Stimulated activated CD4-positive, alpha-beta T cell treated with anti-CD3 and anti-CD28 coated beads, Interleukin-4, amount 100 ng/mL, for 48 hours (primary cell): ENCODE measurements around the gene ARHGEF16.

Source experiments
- DNase-seq, 2 donors: peaks; one replicate each; pipeline ENCODE4 v3.0.0-alpha.2; 2020; ENCODE audit warnings: low read depth in 2 of 2

Gene ARHGEF16

GRCh38 chr1:3501856-3502640, 47.6 kb downstream of the ARHGEF16 start:
- DNase-seq: no peak

DNA sequence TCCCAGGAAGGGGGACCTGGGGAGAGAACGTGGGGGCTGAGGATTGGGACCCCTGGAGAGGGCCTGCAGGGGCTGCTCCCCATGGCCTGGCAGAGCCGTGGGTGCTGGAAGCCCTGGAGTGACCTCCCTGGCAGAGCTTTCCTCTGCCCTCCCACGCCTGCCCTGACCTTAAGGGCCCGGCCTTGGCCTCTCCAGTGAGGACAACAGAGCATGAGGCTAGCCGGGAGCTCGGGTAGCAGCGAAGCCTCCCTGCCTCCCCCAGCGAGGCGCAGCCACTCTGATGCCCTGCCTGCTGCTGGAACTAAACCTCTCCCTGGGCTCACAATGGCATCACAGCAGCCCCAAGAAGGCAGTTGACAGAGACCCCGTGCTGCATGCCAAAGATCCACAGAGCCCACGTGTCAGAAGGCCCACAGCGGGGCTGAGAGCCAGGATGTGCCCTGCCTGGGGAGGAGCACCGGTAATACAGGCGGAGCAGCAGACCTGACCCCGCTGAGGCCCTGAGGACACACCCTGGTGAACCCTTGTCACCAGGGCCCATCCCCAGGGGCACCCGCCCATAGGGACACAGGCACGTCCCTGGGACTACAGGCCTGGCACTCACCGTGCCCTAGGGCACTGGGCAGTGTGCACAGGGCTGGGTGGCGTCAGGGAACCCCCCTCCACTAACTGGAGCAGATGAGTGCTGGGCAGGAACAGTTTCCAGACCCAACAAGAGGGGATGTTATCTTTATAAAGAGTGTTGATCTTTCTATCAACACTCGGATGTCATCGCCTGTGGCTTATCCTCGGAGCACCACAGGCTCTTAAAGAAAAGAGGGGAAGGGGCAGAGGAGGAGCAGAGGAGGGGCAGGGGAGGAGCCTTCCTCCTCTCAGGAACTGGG, 48.4 kb downstream of the ARHGEF16 start:
- DNase-seq: no peak

DNA sequence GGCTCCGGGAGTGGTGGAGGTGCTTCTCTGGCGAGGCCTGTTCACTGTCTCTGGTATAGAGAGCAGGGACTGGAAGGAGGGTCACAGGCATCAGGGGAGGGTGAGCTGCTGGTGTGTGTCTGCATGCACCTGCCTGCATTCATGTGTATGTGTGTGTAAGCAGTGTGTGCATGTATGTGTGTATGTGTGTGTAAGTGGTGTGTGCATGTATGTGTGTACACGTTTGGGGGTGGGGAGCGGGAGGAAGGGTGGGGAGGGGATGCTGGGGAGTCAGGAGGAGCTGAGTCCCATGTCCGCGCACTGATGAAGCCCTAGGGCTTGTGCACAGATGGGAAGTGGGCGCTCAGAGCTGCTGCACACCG, 49.0 kb downstream of the ARHGEF16 start:
- DNase-seq: no peak

- no peak for DNase-seq
Measured at GRCh38 chr1:3504151-3504821, 49.8 kb downstream of the ARHGEF16 start.

GRCh38 chr1:3504822-3505153, 50.3 kb downstream of the ARHGEF16 start:
- no peak for DNase-seq

DNA sequence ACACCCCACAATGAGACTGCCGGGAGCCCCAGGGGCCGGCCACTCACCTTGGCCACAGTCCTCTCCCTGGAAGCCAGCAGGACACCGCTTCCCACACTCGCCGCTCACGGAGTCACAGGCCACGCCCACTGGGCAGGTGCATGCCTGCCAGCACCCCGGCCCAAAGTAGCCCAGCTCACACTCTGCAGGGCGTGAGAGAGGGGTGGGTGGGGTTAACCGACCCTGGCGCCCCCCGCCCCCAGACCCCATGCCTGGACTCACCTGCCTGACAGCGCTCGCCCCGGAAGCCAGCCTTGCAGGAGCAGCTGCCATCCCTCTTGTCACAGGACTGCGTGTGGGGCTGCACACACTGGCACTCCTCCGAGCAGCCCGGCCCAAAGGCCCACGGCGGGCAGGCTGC, 50.7 kb downstream of the ARHGEF16 start:
- no peak for DNase-seq

DNA sequence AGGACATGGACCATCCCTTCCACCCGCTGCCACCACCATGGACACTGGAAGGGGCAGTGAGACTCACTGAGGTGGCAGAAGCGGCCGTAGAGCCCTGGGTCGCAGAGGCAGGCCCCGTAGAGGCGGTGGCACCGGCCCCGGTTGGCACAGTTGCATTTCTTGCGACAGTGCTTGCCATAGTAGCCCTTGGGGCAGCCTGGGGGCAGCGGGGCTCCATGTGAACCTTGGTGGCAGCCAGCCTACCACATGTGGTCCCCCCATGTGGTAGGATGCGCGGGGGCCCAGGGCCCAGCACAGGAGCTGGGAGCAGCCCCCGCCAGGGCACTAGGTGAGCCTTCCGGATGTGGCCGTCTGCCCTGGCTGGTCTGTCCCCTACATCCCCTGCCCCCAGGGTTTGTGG, 51.6 kb downstream of the ARHGEF16 start:
- no peak for DNase-seq

GRCh38 chr1:3506943-3507342, 52.5 kb downstream of the ARHGEF16 start:
- DNase-seq: no peak

- DNase-seq: no peak
Measured at GRCh38 chr1:3507636-3508275, 53.3 kb downstream of the ARHGEF16 start.

DNA sequence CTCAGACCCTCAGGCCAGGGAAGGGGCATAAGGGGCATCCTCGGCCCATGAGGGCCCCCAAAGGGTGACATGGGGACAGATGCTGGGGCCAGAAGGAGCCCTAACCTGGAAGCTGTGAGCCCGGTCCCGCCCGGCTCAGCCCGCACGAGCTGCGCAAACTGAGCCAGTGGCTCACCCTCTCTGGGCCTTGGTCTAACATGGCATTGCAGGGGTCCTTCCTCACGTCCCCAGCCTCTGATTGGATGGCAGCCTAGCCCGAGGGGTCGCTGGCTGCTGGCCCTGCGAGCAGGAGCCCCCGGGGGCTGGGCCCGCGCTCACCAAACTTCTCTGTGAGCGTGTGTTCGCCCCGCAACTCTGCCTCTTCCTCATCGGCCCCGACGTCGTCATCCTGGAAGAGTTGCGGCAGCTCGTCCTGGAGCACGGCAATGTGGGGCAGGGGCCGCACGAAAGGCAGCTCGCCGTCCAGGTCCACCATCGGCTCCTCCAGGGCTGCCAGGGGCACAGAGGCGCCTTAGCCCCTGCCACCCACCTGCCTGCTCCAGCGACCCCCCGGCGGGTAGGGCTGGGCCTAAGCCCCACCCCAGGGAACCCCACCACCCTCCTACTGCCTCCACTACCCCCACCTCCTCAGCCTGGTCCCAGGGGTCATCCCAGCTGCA, 54.4 kb downstream of the ARHGEF16 start:
- DNase-seq: no peak

DNA sequence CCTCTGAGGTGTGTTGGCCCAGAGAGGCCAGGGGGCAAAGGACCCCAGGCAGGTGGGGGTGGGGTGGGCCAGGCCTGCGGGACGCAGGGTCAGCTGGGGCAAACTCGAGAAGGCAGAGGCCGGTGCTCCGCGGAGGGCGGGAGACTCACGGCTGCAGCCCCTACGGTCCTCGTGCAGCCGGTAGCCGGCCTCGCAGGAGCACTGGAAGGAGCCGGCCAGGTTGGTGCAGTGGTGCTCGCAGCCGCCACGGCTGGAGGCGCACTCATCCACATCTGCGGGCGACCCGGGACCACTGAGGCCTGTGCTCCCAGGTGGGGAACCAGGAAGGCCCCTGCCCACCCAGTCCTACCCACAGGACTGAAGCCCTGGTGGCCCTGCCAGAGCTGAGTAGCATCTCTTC, 55.3 kb downstream of the ARHGEF16 start:
- no peak for DNase-seq

GRCh38 chr1:3510136-3510955, 55.9 kb downstream of the ARHGEF16 start:
- DNase-seq: no peak

- DNase-seq: no peak
Measured at GRCh38 chr1:3510956-3511250, 56.4 kb downstream of the ARHGEF16 start.

GRCh38 chr1:3511306-3511705, 56.8 kb downstream of the ARHGEF16 start:
- DNase-seq: no peak

DNA sequence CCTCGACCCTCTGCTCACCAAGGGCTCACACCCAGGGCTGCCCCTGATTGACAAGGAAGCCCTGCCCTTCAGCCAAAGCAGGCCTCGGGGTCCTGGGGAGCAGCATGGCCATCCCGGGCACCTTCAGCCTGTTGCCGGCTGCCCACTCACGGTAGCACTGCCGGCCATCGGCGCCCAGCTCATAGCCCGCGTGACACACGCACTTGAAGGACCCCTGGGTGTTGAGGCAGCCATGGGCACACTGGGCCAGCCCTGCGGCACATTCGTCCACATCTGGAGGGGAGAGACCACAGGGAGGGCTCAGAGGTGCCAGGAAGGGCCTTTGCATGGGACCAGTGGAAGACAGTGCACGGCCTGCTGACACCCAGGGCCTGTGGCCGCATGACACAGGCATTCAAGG, 57.4 kb downstream of the ARHGEF16 start:
- DNase-seq: no peak

DNA sequence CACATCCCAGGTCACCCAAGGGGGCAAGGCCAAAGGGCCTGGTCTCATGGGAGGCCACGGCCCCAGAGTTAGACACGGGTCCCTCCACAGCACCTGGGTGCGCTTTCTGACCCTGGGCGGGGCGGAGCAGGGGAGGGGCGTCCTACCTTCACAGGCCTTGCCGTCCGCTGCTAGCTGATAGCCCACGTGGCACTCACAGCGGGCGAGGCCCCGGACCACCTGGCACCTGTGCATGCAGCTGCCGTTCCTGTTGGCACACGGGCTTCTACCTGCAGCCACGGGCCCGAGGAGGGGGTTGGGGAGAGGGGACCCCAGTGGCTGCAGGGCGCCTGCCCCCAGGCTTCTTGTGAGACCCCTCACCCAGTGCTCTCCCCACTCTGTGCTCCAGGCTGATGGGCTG, 59.9 kb downstream of the ARHGEF16 start:
- no peak for DNase-seq

DNA sequence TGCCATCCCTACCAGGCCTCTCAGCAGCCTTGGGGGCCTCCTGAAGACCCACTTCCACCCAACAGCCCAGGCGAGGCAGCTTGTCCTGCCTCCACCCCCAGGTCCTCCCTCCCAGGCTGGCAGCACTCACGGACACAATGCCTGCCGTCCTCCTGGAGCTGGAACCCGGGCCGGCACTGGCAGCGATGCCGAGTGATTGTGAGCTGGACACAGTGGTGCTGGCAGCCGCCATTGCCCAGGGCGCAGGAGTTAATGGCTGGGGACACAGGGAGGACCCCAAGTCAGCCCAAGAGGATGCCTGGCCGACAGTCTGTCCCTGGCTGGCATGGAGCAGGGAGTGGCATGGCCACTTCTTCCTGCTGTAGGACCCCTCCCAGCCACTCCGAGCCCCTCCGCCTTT, 60.8 kb downstream of the ARHGEF16 start:
- no peak for DNase-seq

GRCh38 chr1:3515774-3516480, 61.5 kb downstream of the ARHGEF16 start:
- DNase-seq: no peak

GRCh38 chr1:3516481-3516869, 62.0 kb downstream of the ARHGEF16 start:
- DNase-seq: no peak

- no peak for DNase-seq
Measured at GRCh38 chr1:3516911-3517675, 62.6 kb downstream of the ARHGEF16 start.
